ENCODE data around the gene PFDN1.

GRCh38 chr5:140286424-140286823, 16.5 kb downstream of the PFDN1 start:
- TF ChIP-seq ZNF274 (IDR thresholded peaks at IDR 0.05; ENCODE audit: low read depth, low read length) (no peak), CTCF (IDR thresholded peaks at IDR 0.05 in 2 of 3, conservative IDR thresholded peaks at IDR 0.05 in 1 of 3; ENCODE audit: borderline replicate concordance in 1 of 3, insufficient read depth in 1 of 3, low read depth in 2 of 3, low read length in 2 of 3) (no peak), EGR1 (IDR thresholded peaks at IDR 0.05; ENCODE audit: low read depth) (no peak), FOSL1 (IDR thresholded peaks at IDR 0.05; ENCODE audit: low read depth) (no peak), JUND (IDR thresholded peaks at IDR 0.05) (no peak), POLR2AphosphoS5 (IDR thresholded peaks at IDR 0.05; ENCODE audit: low read depth, low read length) (no peak), POLR2A (IDR thresholded peaks at IDR 0.05; ENCODE audit: borderline replicate concordance, extremely low read depth, insufficient read depth, insufficient read length) (no peak), EZH2phosphoT487 (IDR thresholded peaks at IDR 0.05; ENCODE audit: borderline replicate concordance) (no peak), SRF (IDR thresholded peaks at IDR 0.05; ENCODE audit: low read depth) (no peak), ZBTB33 (IDR thresholded peaks at IDR 0.05; ENCODE audit: extremely low read depth, insufficient replicate concordance, low read length) (no peak), SIN3A (IDR thresholded peaks at IDR 0.05; ENCODE audit: low read depth) (no peak), RAD21 (IDR thresholded peaks at IDR 0.05; ENCODE audit: low read depth) (no peak), YY1 (IDR thresholded peaks at IDR 0.05; ENCODE audit: extremely low read depth, insufficient replicate concordance, low read depth, low read length) (no peak)
